Caki2 (cell line): ENCODE data around the gene NREP. TPM values are rescaled to one million over a fixed set of nuclear protein-coding genes. Genes with fewer than 3 reads are reported as not detected.

Source experiments
- DNase-seq: peaks from one replicate; pipeline ENCODE4 v3.0.0-alpha.2; 2015; ENCODE audit warnings: low read depth
- in situ Hi-C: cut with HindIII; loops from 2 replicates; pipeline ENCODE4 v1.10.0; 2016; ENCODE audit warnings: low sequenced_read_pairs, low pct_unique_long_range_greater_than_20kb, mixed read lengths
- total RNA-seq: library from RNA; depleted of rRNA; stranded (reverse); fragments of >200 nt; shearing (Covaris generic); gene quantifications from 2 replicates; pipeline ENCODE4 v1.2.3, GENCODE V29; 2014; ENCODE audit warnings: low replicate concordance; rRNA removed

NREP gene
- 42.6 and 46.3 TPM in 2 replicates for total RNA-seq

GRCh38 chr5:111756581-111757354 lies at the start of gene NREP:
Gene NREP (minus strand): TSS chr5:111757194. CDS start chr5:111755772, 1,422 bp downstream.
- no peak for DNase-seq

GRCh38 chr5:111806753-111807152 lies 49.8 kb upstream of the NREP start:
- in situ Hi-C loops: no loop called here
- DNase-seq: no peak

More at GRCh38 chr5:111756581-111757354, at the start of gene NREP:
- in situ Hi-C loops: no loop called here

DNA sequence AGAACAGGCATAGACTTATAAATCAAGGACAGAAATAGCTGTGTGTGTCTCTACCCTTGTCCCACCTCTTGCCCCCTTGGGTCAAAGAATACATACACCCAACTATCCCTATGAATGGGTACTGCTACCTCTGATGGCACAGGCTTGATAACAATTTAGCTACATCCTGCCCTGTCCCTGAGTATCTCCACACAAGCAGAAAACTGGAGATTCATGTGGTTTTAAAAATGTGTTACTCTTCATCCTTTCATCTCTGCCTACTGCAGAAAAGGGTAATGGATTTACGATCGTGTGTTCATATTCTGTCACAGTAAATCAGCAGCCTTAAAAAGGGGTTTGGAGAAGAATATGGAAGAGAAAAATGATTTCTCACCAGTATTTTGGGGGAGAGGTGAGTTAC lies 49.2 kb upstream of the NREP start:
- no peak for DNase-seq
- in situ Hi-C loops: no loop called here

DNA sequence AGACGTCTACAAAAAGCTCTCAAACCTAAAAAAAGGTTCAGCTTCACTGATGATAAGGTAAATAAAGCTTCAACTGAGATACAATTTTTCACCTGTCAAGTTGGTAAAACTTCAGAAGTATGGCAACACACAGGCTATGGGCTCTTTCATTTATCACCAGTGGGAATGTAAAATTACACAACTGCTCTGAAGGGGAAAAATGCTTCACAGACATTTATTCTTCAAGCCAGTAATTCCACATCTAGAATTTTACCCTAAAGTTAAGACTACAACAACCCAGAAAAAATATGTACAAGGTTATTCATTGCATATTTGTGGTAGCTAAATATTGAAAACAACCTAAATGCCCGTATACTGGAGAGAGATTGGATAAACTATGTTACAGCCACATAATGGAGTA lies 48.1 kb upstream of the NREP start:
- in situ Hi-C loops: no loop called here
- DNase-seq: no peak

- in situ Hi-C loops: no loop called here
- no peak for DNase-seq
These were observed 43.4 kb upstream of the NREP start for GRCh38 chr5:111800351-111800750.

DNA sequence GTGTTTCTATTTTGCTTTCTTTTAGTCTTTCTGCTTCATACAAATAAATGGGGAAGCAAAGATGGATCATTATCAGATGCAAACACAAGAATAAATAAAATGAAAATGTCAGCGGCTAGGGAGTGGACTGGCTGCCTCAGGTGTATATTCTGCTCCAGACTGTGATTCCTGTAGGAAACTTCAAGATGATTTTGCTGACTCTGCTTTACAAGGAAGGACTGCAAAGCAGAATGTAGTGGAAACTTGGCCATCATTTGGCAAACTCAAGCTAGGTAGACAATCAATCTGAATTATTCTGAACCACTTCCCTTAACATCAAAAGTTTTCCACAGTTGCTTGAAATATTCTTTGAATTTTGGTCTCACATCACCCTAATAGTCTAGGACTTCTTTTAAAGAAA lies 38.1 kb upstream of the NREP start:
- in situ Hi-C loops: no loop called here
- no peak for DNase-seq

DNA sequence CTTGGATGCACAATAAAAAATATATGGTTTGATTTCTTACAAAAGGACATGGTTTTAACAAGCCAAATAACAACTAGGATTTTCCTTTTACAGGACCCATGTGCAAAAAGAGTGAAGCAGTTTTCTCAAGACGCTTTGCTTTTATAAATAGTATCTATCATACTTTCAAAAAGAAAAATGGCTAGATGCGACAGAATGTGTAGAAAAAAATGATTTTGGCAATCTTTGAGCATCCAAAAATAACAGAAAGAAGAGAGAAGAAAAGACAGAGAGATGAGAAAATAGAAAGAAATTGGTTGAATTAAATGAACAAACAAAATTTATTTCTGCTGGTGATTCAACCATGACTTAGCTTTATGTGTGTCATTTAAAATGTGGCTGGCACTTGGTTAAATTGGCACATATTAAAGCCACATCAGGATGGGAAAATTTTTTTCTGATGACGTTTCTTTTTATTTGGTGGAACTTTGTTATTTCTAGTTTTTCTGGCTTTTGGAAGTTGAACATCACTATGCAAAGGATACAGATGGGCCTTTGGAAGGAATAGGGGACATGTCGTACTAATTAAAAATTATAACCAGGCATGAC lies 35.6 kb upstream of the NREP start:
- in situ Hi-C loops: no loop called here

GRCh38 chr5:111790295-111790694 lies 33.3 kb upstream of the NREP start:
- DNase-seq: no peak

More for the DNA sequence above, 35.6 kb upstream of the NREP start:
- DNase-seq: no peak

GRCh38 chr5:111787006-111787405 lies 30.0 kb upstream of the NREP start:
- no peak for DNase-seq

More at GRCh38 chr5:111790295-111790694, 33.3 kb upstream of the NREP start:
- in situ Hi-C loops: no loop called here

DNA sequence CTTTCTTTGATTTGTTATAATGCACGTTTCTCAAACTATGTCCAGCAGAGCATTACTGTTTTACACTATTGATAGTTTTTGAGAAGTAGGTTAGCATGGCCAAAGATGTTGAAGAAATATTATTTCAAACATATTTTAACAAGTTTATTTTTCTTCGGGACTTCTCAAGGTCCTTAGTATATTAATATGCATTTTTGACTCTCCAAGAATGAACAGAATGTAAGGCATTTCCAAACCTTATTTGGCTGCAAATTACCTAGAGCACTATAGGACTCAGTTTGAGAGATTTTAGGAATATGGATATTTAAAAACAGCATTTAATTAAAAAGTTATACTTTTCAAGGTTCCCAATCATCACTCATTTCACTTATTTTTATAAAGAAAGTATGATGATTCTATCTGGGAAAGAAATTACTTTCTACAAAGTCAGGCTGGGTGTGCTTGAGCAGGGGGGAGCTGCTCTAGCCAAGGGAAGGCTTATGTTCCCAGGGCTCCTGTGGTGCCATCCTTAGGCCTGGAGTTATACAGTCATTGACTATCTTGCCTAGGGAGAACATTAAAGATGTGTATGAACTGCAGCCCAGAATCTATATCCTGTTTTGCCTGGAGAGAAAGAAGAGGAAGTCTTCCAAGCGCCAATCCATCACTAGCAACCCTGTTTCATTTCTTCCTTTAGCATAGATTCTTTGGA lies 27.6 kb upstream of the NREP start:
- DNase-seq: no peak
- in situ Hi-C loops: no loop called here

More at GRCh38 chr5:111787006-111787405, 30.0 kb upstream of the NREP start:
- in situ Hi-C loops: no loop called here

- in situ Hi-C loops: no loop called here
- no peak for DNase-seq
These were observed 26.5 kb upstream of the NREP start for GRCh38 chr5:111783537-111783936.

- in situ Hi-C loops: no loop called here
- DNase-seq: no peak
These were observed 25.2 kb upstream of the NREP start for GRCh38 chr5:111782216-111782615.

DNA sequence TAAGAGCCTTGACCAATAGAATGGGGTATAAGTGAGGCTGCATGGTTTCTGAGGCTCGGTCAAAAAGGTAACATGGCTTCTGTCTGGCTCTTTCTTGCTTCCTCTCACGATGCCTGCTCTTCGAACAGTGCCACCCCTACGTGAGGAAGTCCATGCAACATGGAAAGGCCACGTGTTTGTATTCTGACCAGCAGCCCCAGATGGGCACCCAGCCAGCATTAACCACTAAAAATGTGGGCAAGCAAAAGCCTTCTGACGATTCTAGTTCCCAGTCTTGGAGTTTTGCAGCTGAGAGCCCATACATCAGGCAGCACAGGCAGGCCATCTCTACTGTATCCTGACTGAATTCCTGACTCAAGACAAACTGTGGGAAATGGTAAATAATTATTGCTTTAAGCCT lies 24.2 kb upstream of the NREP start:
- in situ Hi-C loops: no loop called here
- no peak for DNase-seq

- DNase-seq: no peak
- in situ Hi-C loops: no loop called here
These were observed 22.9 kb upstream of the NREP start for GRCh38 chr5:111779922-111780292.

DNA sequence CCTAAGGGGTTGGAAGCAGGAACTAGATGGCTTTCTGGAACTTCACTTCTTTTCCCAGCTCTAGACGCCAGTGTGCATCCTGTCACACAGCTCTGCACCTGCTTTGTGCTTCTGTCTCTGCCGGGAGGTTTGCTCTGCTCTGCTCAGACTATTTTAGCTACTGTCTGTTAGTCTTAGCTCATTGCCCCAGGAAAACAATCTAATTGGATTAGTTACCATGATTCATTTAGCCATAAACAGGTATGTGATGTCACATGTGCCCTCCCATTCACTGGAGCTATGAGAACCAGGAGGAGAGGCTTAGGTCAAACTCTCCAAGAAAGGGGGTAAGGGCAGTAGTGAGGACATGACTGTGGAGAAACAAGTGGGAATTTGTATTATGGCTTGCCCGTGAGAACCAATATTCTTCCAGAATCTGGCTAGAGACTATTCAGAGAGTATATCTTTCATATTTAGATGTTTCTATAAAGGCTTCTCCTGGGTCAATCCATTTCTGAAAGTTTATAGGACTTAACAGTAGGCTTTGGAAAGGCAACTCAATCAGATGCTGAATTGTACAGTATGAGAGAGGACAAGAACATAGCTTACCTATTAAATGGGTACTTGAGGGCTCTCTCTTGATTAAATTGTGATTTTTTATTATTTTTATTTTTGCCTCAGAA lies 22.4 kb upstream of the NREP start:
- no peak for DNase-seq
- in situ Hi-C loops: no loop called here

DNA sequence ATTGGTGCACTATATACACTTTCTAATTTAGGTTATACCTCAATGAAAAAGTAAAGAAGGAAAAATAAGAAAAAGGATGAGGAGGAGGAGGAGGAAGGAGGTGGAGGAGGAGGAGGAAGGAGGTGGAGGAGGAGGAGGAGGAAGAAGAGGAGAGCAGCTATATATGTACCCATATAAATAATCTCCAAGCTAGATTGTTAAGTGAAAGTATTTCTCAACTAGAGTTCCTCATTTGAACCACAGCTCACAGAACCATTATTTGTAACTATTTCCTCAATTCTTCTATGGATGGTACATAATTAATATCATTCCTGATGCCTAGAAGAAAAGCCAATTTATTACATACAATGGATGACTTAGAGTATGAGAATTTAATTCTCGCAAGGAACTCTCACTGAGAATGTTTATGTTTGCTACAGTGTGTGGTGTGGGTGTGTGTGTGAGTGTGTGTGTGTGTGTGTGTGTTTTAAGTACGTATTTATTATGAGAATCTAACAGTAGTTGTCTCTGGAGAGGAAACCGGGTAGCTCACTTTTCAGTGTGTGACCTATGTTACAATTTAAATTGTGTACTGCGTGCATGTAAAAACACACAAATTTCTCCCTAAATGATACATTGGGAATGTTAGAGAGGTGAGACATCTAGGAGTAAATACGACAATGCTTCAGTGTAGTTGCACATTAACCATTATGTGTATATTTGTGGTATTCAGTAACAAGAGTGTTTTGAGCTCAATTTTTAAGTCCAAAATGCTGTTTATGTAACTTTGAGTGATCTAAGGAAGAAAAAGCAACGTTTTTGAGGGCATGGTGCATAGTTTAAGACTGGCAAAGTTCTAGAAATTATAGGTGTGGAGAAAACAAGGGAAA lies 20.2 kb upstream of the NREP start:
- in situ Hi-C loops: no loop called here
- DNase-seq: no peak

DNA sequence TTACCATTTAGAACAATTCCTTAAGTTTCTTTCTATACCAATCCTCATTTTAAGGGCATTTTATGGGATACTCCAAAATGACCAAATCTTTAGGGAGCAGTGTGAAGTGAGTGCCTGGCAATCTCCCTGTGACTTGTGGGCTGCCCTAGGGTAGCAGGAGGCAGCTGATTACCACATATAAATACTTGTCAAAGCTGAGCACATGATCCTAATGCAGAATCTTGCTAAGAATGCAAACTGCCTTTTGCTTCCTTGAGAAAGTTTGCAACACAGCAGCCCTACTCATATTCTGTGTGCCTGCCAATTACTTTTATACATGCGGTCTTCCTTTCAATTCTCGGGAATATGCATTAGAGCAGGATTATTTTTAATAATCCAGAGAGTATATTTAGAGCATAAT lies 18.2 kb upstream of the NREP start:
- DNase-seq: no peak
- in situ Hi-C loops: no loop called here

GRCh38 chr5:111774525-111774924 lies 17.5 kb upstream of the NREP start:
- DNase-seq: no peak

More at GRCh38 chr5:111774525-111774924, 17.5 kb upstream of the NREP start:
- in situ Hi-C loops: no loop called here
